ENCODE data around the gene NUP93. TPM values are rescaled to one million over a fixed set of nuclear protein-coding genes. Genes with fewer than 3 reads are reported as not detected.

The NUP93 gene
- total RNA-seq, 1 donor from 2014 or later: 111 TPM

GRCh38 chr16:56748826-56749225 is 18.9 kb downstream of the NUP93 start:
- ATAC-seq (ENCODE audit: low read depth) (no peak), DNase-seq (no peak)
- no peak overlapping the region for H3K27ac Mint-ChIP-seq
- ChIA-PET CTCF (no interaction called here), POLR2A (interaction anchor here (0.6 kb wide), 1 partner anchor 111 kb away, joined by 5 read pairs; no protein-coding TSS in a partner anchor)
- H3K36me3 Mint-ChIP-seq (ENCODE audit: low read depth): peaks cover 46% of the 10 kb centered on the region
- intact Hi-C loops (cut with micrococcal nuclease): no loop called here
- H3K4me1 Mint-ChIP-seq: peaks cover 7% of the 10 kb centered on the region
- no peaks in the 10 kb centered on the region for H3K27me3 Mint-ChIP-seq
- H3K4me3 Mint-ChIP-seq: no peak overlapping the region
- peaks cover 4% of the 10 kb centered on the region for H3K9me3 Mint-ChIP-seq
- TF ChIP-seq, protein P1, sequence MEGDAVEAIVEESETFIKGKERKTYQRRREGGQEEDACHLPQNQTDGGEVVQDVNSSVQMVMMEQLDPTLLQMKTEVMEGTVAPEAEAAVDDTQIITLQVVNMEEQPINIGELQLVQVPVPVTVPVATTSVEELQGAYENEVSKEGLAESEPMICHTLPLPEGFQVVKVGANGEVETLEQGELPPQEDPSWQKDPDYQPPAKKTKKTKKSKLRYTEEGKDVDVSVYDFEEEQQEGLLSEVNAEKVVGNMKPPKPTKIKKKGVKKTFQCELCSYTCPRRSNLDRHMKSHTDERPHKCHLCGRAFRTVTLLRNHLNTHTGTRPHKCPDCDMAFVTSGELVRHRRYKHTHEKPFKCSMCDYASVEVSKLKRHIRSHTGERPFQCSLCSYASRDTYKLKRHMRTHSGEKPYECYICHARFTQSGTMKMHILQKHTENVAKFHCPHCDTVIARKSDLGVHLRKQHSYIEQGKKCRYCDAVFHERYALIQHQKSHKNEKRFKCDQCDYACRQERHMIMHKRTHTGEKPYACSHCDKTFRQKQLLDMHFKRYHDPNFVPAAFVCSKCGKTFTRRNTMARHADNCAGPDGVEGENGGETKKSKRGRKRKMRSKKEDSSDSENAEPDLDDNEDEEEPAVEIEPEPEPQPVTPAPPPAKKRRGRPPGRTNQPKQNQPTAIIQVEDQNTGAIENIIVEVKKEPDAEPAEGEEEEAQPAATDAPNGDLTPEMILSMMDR (IDR thresholded peaks at IDR 0.05): no peak

DNA sequence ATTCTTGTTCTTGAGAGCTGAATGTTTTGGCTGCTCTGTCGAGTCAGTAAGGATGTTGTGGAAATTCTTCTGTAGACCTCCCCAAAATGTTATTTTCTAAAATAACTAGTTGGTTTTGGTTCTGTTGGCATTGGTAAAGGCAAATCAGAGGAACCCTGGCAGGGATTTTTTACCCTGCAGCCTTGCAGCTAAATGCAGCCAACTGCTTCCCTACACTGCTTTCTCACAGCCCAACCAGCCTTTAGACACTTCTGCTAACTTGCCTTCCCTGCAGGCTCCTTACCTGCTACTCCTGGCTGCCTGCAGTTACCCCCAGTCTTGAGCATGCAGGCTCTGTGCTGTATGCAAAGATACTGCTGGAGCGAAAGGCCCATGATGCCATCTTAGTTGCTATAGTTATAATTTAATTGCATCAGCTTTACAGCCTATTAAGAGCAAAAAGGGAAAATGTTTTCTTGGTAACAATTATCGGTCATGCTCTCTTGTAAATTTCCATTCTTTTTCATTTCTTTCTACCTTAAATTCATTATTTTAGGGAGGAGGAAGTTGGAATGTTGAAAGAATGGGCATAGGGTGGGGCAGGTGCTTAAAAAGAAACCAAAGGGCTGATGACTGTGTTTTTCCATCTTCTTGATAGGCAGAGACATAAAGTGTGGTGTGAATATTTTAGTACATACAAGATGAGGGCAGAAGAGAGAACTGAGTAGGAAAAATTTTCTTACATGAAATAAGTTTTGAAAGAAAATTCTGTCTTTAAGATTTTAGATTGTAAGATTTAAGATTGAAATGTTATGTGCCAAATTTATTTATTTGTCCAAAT is 20.0 kb downstream of the NUP93 start:
- Mint-ChIP-seq H3K27me3 (no peaks in the 10 kb centered on the region), H3K36me3 (ENCODE audit: low read depth) (peaks cover 53% of the 10 kb centered on the region), H3K27ac (no peak overlapping the region), H3K9me3 (peaks cover 8% of the 10 kb centered on the region), H3K4me1 (peaks cover 7% of the 10 kb centered on the region), H3K4me3 (no peak overlapping the region)
- no peak for ATAC-seq (ENCODE audit: low read depth)
- ChIA-PET POLR2A (no interaction called here), CTCF (no interaction called here)
- no peak for DNase-seq
- intact Hi-C loops (cut with micrococcal nuclease): no loop called here
- TF ChIP-seq, protein P1 (IDR thresholded peaks at IDR 0.05): no peak

DNA sequence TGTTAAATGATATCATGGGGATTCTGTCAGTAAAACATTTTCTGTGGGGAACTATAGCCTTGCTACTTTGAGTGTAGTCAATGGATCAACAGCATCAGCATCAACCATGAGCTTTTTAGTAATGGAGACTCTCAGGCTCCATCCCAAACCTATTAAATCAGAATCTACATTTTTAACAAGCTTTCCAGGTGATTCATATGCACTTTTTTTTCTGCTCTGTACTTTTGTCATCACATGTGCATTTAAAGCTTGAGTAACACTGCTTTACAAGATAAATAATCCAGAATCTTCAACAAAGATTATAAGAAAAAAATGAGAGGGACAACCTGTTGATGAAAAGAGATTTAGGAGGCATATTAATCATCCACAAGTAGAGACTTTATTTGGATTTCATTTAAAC is 23.5 kb downstream of the NUP93 start:
- no peak for ATAC-seq (ENCODE audit: low read depth)
- Mint-ChIP-seq H3K9me3 (peaks cover 12% of the 10 kb centered on the region), H3K27ac (no peak overlapping the region), H3K36me3 (ENCODE audit: low read depth) (peaks cover 64% of the 10 kb centered on the region), H3K4me3 (no peak overlapping the region), H3K4me1 (peaks cover 3% of the 10 kb centered on the region), H3K27me3 (no peaks in the 10 kb centered on the region)
- ChIA-PET POLR2A (no interaction called here), CTCF (no interaction called here)
- no peak for DNase-seq
- TF ChIP-seq, protein P1 (IDR thresholded peaks at IDR 0.05): no peak
- intact Hi-C loops (cut with micrococcal nuclease): no loop called here

- ChIA-PET POLR2A (no interaction called here), CTCF (no interaction called here)
- TF ChIP-seq, protein P1 (IDR thresholded peaks at IDR 0.05): no peak
- Mint-ChIP-seq H3K36me3 (ENCODE audit: low read depth) (peaks cover 63% of the 10 kb centered on the region), H3K9me3 (peaks cover 12% of the 10 kb centered on the region), H3K27me3 (no peaks in the 10 kb centered on the region), H3K27ac (no peak overlapping the region), H3K4me3 (no peak overlapping the region), H3K4me1 (peaks cover 2% of the 10 kb centered on the region)
- intact Hi-C loops (cut with micrococcal nuclease): no loop called here
- ATAC-seq (ENCODE audit: low read depth) (no peak), DNase-seq (no peak)
Measured at GRCh38 chr16:56755038-56755437, 25.1 kb downstream of the NUP93 start.

GRCh38 chr16:56758432-56758831 is 28.5 kb downstream of the NUP93 start:
- no peak overlapping the region for H3K27ac Mint-ChIP-seq
- TF ChIP-seq, protein P1 (IDR thresholded peaks at IDR 0.05): no peak
- ATAC-seq (ENCODE audit: low read depth) (no peak), DNase-seq (no peak)
- POLR2A ChIA-PET: no interaction called here
- H3K4me3 Mint-ChIP-seq: no peak overlapping the region
- H3K27me3 Mint-ChIP-seq: no peaks in the 10 kb centered on the region
- peaks cover 12% of the 10 kb centered on the region for H3K9me3 Mint-ChIP-seq
- no peaks in the 10 kb centered on the region for H3K4me1 Mint-ChIP-seq
- peaks cover 61% of the 10 kb centered on the region for H3K36me3 Mint-ChIP-seq (ENCODE audit: low read depth)
- CTCF ChIA-PET: no interaction called here
- intact Hi-C loops (cut with micrococcal nuclease): no loop called here
